Uterus (tissue), 2 donors: ENCODE data around the gene ADISSP.

Experiments
- POLR2A ChIP-seq, 2 donors: fragments of 450-650 bp; IDR thresholded peaks; one replicate each; pipeline ENCODE4 v1.6.1; 2016; ENCODE audit warnings: antibody characterized with exemption in 2 of 2, mild to moderate bottlenecking in 1 of 2, moderate library complexity in 1 of 2
- TF ChIP-seq, protein P1 (sequence below), 4 experiments: fragments of 200-600 bp in 2 of 4; fragments of 450-650 bp in 2 of 4; sonication (generic) in 2 of 4; IDR thresholded peaks; one replicate each; pipeline ENCODE4 v1.5.1; 2016 to 2019; ENCODE audit warnings: antibody characterized with exemption in 4 of 4, mild to moderate bottlenecking in 2 of 4, moderate library complexity in 1 of 4

DNA sequence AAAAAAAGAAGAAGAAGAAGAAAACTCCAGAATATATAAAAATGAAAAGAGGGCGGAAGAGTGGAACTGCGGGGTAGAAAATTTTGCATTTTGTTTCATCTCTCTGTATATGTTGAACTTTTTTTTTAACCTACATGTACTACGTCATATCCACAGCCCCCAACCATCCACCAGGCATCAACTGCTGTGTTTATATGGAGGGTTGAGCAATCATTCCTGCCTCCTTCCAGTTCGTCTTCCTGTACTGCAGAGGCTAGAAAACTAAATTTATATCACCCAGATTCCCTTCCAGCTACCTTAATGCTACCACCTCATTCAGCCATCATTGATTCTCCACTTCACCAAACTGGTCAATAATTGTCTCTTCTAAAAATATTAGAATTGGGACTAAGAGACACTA lies 45.6 kb downstream of the ADISSP start:
- TF ChIP-seq, protein P1, sequence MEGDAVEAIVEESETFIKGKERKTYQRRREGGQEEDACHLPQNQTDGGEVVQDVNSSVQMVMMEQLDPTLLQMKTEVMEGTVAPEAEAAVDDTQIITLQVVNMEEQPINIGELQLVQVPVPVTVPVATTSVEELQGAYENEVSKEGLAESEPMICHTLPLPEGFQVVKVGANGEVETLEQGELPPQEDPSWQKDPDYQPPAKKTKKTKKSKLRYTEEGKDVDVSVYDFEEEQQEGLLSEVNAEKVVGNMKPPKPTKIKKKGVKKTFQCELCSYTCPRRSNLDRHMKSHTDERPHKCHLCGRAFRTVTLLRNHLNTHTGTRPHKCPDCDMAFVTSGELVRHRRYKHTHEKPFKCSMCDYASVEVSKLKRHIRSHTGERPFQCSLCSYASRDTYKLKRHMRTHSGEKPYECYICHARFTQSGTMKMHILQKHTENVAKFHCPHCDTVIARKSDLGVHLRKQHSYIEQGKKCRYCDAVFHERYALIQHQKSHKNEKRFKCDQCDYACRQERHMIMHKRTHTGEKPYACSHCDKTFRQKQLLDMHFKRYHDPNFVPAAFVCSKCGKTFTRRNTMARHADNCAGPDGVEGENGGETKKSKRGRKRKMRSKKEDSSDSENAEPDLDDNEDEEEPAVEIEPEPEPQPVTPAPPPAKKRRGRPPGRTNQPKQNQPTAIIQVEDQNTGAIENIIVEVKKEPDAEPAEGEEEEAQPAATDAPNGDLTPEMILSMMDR (IDR thresholded peaks at IDR 0.05): no peak
- TF ChIP-seq POLR2A (IDR thresholded peaks at IDR 0.05): no peak
